Activated CD4-positive, alpha-beta memory T cell treated with anti-CD3 and anti-CD28 coated beads, Interleukin-2, amount 10 ng/mL, durations not matched to agents 7 days and 5 days (primary cell): ENCODE measurements around the gene ANXA6. TPM values are rescaled to one million over a fixed set of nuclear protein-coding genes. Genes with fewer than 3 reads are reported as not detected.
"Not testable (repeated sequence)": the region's sequence is repeated elsewhere in the genome, so short reads cannot be mapped to it uniquely, and the experiment has no call there.

Experiments used
- CTCF ChIA-PET: fragments of 350-600 bp; sonication (Branson Sonifier 250); formaldehyde crosslinking; loops from one replicate; lab custom pipeline; 2021; ENCODE audit warnings: antibody characterized with exemption, inconsistent platforms; lab: Charles Lee
- POLR2A ChIA-PET: fragments of 350-600 bp; sonication (Branson Sonifier 250); formaldehyde crosslinking; loops from one replicate; lab custom pipeline; 2021; ENCODE audit warnings: antibody characterized with exemption; lab: Charles Lee
- DNase-seq: peaks from one replicate; pipeline ENCODE4 v3.0.0-alpha.2; 2020
- H3K27ac Mint-ChIP-seq: one replicate; pipeline ENCODE4 v1.8.0; 2021; ENCODE audit warnings: mild to moderate bottlenecking, mixed read lengths
- H3K27me3 Mint-ChIP-seq: one replicate; pipeline ENCODE4 v1.8.0; 2021; ENCODE audit warnings: mixed read lengths
- H3K36me3 Mint-ChIP-seq: one replicate; pipeline ENCODE4 v1.8.0; 2021; ENCODE audit warnings: low read depth, mixed read lengths
- H3K4me1 Mint-ChIP-seq: one replicate; pipeline ENCODE4 v1.8.0; 2021; ENCODE audit warnings: mixed read lengths
- H3K4me3 Mint-ChIP-seq: one replicate; pipeline ENCODE4 v1.8.0; 2021; ENCODE audit warnings: mild to moderate bottlenecking, mixed read lengths
- H3K9me3 Mint-ChIP-seq: one replicate; pipeline ENCODE4 v1.8.0; 2021; ENCODE audit warnings: mixed read lengths
- total RNA-seq, 2 experiments: library from RNA; stranded (reverse); gene quantifications; one replicate each; pipeline ENCODE4 v1.2.3, GENCODE V29; 2021

ANXA6 gene
- 100 to 1,000 TPM; 603 to 606 TPM for total RNA-seq

DNA sequence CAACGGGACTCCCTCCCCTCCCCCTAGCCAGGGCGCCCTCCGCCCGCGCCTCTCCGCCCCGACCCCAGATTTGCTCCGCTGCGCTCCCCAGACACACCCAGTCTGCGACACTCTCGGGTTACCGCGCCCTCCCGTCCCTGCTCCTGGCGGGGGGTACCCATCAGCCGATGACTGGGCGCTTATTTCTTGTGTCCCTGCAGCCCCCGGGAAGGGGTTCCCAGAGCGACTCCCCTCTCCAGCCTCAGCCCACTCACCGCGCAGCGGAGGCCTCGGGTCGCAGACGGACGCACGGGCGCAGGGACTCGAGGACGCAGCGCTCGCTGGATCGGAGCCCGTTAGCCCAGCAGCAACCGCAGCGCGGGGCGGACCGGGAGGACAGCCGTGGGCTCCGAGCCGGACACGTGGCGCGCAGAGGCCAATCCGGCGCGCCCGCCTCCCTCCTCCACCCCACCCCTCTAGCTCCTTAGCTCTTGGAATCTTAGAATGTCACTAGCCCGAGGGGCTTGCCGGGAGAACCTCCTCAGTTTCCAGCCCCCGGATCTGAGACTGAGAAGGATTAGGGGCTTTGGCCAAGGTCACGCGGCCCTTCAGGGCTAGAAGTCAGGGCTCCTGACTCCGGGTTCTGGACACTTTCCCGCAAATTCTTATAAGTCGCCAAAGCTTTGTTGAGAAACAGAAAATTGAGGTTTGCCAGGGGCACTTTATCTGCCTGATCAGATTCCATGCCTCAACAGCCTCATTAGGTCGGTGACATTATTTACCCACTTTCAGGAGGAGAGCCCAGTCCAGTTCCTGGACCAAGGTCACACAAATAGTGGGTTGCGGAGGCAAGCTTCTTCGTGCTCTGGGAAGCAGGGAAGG, at the start of gene ANXA6:
ANXA6 (minus strand) TSS at position 354 of the 861 bp plus-strand sequence. CDS start 9,878 bp downstream, outside the sequence.
- H3K4me1 Mint-ChIP-seq, result peaks cover 42% of the 10 kb centered on the region
- ChIA-PET CTCF (interaction anchor here (0.6 to 2.0 kb wide), 10 partner anchors 9 to 708 kb away, joined by 3 to 17 read pairs (median 3); partner anchors contain the start of genes GM2A and RPS14), POLR2A (interaction anchor here (0.7 to 2.0 kb wide), 17 partner anchors 9 to 613 kb away, joined by 3 to 12 read pairs (median 5); partner anchors contain the start of gene CCDC69)
- DNase-seq, result peak; percentile 75
- H3K27me3 Mint-ChIP-seq, result no peaks in the 10 kb centered on the region
- H3K4me3 Mint-ChIP-seq, result peak within 1 kb of the TSS; percentile 95
- H3K36me3 Mint-ChIP-seq, result peaks cover 39% of the 10 kb centered on the region
- H3K9me3 Mint-ChIP-seq, result no peaks in the 10 kb centered on the region
- peak within 1 kb of the TSS; percentile 96 for H3K27ac Mint-ChIP-seq

DNA sequence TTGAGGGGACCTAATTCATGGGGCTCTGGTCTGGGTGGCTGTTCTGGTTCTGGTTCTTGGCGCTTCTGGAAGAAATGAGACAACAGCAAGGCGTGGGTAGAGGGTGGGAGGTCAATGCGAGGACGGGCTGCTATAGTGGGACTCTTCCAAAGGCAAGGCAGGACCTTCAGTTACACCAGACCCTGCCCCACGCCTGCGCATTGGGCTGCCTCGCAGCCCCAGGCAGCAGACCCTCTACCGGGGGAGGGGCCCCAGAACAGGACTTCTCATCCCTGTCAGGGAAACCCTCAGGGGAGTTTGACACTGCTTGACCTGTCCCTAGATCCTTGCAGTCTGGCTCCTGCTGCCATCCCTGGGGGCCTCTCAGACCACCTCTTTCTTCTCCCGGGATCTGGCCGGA, 47.8 kb upstream of the ANXA6 start:
- Mint-ChIP-seq H3K4me1 (peaks cover 34% of the 10 kb centered on the region), H3K27me3 (no peaks in the 10 kb centered on the region), H3K27ac (no peak overlapping the region), H3K9me3 (no peaks in the 10 kb centered on the region), H3K36me3 (peaks cover 25% of the 10 kb centered on the region), H3K4me3 (no peak overlapping the region)
- CTCF ChIA-PET, result no interaction called here
- POLR2A ChIA-PET, result interaction anchor here (1.0 kb wide), 1 partner anchor 19 kb away, joined by 4 read pairs; the partner anchor contains the start of gene CCDC69
- DNase-seq, result peak; percentile 11

DNA sequence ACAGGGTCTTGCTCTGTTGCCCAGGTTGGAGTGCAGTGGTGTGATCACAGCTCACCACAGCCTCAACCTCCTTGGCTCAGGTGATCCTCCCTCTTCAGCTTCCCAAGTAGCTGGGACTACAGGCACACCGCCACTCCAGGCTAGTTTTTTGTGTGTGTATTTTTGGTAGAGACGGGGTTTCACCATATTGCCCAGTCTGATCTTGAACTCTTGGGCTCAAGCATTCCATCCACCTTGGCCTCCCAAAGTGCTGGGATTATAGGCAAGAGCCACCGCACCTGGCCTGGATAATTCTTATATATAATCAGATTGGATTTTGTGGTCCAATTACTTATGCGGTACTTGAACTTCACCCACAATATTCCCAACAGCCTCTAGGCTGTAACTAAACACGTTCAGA, 46.5 kb upstream of the ANXA6 start:
- Mint-ChIP-seq H3K4me1 (peaks cover 30% of the 10 kb centered on the region), H3K9me3 (no peaks in the 10 kb centered on the region), H3K27me3 (no peaks in the 10 kb centered on the region), H3K4me3 (no peak overlapping the region), H3K27ac (no peak overlapping the region), H3K36me3 (peaks cover 37% of the 10 kb centered on the region)
- POLR2A ChIA-PET, result interaction anchor here (4.6 kb wide), 1 partner anchor 9 kb away, joined by 40 read pairs; no protein-coding TSS in a partner anchor
- DNase-seq, result no peak
- CTCF ChIA-PET, result interaction anchor here (1.6 to 1.7 kb wide), 2 partner anchors 39 to 78 kb away, joined by 4 to 7 read pairs; no protein-coding TSS in a partner anchor

DNA sequence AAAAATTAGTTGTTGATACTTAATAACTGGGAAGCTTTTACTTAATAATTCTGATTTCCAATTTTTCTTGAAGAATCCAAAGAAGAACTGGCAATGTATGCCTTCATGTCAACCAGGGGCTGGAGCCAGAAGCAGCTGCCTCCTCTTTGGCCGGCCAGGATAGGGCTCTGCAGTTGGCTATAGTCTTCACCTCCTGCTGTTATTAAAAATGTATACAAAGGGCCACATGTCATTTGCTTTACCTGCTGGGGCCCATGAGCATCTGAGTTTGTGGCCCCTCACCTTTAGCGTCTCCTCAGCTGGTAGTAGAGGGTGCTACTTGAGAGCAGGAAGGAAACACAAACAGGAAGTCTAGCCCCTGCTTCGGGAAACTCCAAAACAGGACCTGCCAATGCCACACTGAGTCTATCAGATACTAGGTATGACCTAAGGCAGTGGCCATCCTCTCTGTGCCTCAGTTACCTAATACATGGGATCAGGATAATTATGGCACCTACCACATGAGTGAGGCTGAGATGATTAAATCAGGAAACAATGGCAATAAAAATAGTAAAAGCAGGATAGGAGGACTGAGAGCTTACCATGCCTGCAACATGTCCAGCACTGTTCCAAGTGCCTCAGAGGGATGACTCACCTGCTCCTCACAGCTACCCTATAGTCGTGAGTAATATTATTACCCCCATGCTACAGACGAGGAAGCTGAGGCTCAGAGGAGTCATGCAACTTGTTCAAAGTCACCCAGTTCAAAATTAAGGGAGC, 45.0 kb upstream of the ANXA6 start:
- CTCF ChIA-PET, result interaction anchor here (0.8 to 2.7 kb wide), 5 partner anchors 9 to 77 kb away, joined by 3 to 10 read pairs (median 3); no protein-coding TSS in a partner anchor
- peaks cover 44% of the 10 kb centered on the region for H3K36me3 Mint-ChIP-seq
- no peak overlapping the region for H3K4me3 Mint-ChIP-seq
- no peaks in the 10 kb centered on the region for H3K27me3 Mint-ChIP-seq
- H3K4me1 Mint-ChIP-seq, result peaks cover 22% of the 10 kb centered on the region
- POLR2A ChIA-PET, result interaction anchor here (0.9 to 4.6 kb wide), 6 partner anchors 9 to 122 kb away, joined by 3 to 40 read pairs (median 3); partner anchors contain the start of gene CCDC69
- peak overlapping the region; percentile 68 for H3K27ac Mint-ChIP-seq
- H3K9me3 Mint-ChIP-seq, result no peaks in the 10 kb centered on the region
- peak; percentile 39 for DNase-seq

DNA sequence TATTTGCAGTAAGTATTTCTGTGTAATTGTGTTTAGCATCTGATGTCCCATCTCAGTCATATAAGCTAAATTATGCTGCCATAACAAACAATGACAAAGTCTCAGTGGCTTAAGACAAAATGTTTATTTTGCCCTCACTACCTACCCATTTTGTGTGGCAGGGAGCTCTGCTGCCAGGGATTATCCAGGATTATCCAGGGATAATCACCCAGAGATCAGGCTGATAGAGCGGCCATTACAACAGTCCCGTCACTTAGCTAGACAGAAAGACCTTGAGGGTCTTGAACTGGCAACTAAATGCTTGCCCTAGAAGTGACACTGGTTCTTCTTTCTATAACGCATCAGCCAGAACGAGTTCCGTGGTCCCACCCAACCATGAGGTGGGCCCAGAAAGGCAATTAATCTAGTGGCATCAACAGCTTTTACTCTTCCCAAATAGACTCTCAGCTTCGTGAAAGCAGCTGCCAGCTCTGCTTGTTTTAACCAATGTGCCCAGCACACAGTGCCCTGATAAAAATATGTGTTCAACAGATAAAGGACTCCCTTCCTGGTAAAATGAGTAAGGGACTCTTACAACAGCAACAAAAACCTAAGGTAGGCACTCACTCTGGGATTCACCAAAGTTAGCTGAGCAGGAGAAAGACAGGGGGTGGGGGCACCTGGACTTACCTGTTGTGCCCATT, 43.5 kb upstream of the ANXA6 start:
- H3K9me3 Mint-ChIP-seq, result no peaks in the 10 kb centered on the region
- H3K27me3 Mint-ChIP-seq, result no peaks in the 10 kb centered on the region
- H3K4me3 Mint-ChIP-seq, result no peak overlapping the region
- H3K27ac Mint-ChIP-seq, result peak overlapping the region; percentile 18
- no peak for DNase-seq
- CTCF ChIA-PET, result interaction anchor here (2.7 kb wide), 2 partner anchors 11 to 36 kb away, joined by 8 to 10 read pairs; no protein-coding TSS in a partner anchor
- POLR2A ChIA-PET, result interaction anchor here (0.7 to 4.6 kb wide), 2 partner anchors 12 to 21 kb away, joined by 3 to 40 read pairs; no protein-coding TSS in a partner anchor
- peaks cover 31% of the 10 kb centered on the region for H3K4me1 Mint-ChIP-seq
- H3K36me3 Mint-ChIP-seq, result peaks cover 57% of the 10 kb centered on the region

DNA sequence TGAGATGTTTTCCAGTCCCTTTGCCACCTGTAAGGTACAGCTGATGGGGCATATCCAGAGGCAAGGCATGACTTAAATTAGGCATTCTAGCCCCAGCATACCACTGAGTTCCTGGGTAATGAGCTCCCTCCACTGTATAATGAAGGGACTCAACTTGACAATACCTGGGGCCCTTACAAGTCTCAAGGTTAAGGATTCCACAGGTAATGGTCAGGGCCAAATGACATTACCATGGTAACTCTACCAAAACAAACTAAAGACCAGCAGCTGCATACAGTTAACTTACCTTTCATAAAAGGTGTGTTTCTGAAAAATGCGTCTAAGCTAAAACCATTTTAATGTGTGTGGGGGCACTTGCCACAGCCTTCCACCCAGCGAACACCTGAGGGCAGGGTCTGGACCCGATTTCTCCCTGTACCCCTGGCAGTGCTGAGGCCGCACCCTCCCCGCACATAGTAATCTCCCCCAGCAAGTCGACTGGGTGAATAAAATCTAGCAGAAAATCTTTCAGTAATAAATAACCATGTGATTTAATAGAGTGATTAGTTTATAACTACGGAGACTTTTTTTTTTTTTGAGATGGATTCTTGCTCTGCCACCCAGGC, 42.1 kb upstream of the ANXA6 start:
- no peak for DNase-seq
- ChIA-PET POLR2A (interaction anchor here (0.7 kb wide), 1 partner anchor 24 kb away, joined by 3 read pairs; the partner anchor contains the start of gene CCDC69), CTCF (no interaction called here)
- Mint-ChIP-seq H3K27me3 (no peaks in the 10 kb centered on the region), H3K9me3 (no peaks in the 10 kb centered on the region), H3K4me1 (peaks cover 37% of the 10 kb centered on the region), H3K36me3 (peaks cover 63% of the 10 kb centered on the region), H3K27ac (peak overlapping the region; percentile 51), H3K4me3 (no peak overlapping the region)

DNA sequence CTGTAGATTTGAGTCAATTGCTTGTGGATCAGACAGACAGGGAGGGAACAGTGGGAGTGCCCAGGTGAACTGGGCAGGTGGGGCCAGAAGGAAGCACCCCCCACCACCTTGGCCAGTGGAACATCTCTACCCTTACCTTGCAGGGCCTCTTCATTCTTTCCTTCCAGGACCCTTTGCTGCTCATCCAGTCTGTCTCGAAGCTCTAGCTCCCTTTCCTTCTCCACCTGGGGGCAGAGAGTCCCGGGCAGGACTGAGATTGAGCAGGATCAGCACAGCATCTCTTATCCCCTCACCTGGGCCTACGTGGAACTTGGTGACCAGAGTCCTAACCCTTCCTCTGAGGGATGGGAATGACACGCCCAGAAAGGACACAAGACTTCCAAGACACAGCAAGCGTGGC, 41.3 kb upstream of the ANXA6 start:
- Mint-ChIP-seq H3K27me3 (no peaks in the 10 kb centered on the region), H3K27ac (no peak overlapping the region), H3K9me3 (peaks cover 2% of the 10 kb centered on the region), H3K4me1 (peaks cover 38% of the 10 kb centered on the region), H3K36me3 (peaks cover 70% of the 10 kb centered on the region), H3K4me3 (no peak overlapping the region)
- ChIA-PET POLR2A (interaction anchor here (1.4 kb wide), 1 partner anchor 11 kb away, joined by 3 read pairs; no protein-coding TSS in a partner anchor), CTCF (interaction anchor here (1.9 kb wide), 1 partner anchor 34 kb away, joined by 4 read pairs; no protein-coding TSS in a partner anchor)
- DNase-seq, result no peak

DNA sequence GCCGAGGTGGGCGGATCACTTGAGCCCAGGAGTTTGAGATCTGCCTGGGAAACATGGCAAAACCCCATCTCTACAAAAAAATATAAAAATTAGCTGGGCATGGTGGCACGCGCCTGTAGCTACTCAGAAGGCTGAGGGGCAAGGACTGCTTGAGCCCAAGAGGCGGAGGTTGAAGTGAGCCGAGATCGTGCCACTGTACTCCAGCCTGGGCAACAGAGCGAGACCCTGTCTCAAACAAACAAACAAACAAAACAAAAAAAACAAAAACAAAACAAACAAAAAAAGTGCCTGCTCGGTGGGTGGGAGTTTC, 39.7 kb upstream of the ANXA6 start:
- Mint-ChIP-seq H3K4me1 (peaks cover 27% of the 10 kb centered on the region), H3K36me3 (peaks cover 77% of the 10 kb centered on the region)
- not testable (repeated sequence) for DNase-seq, H3K27me3 Mint-ChIP-seq, H3K4me3 Mint-ChIP-seq, H3K27ac Mint-ChIP-seq, H3K9me3 Mint-ChIP-seq
- ChIA-PET CTCF (interaction anchor here (1.9 kb wide), 1 partner anchor 32 kb away, joined by 4 read pairs; no protein-coding TSS in a partner anchor), POLR2A (interaction anchor here (0.6 kb wide), 1 partner anchor 16 kb away, joined by 3 read pairs; no protein-coding TSS in a partner anchor)

DNA sequence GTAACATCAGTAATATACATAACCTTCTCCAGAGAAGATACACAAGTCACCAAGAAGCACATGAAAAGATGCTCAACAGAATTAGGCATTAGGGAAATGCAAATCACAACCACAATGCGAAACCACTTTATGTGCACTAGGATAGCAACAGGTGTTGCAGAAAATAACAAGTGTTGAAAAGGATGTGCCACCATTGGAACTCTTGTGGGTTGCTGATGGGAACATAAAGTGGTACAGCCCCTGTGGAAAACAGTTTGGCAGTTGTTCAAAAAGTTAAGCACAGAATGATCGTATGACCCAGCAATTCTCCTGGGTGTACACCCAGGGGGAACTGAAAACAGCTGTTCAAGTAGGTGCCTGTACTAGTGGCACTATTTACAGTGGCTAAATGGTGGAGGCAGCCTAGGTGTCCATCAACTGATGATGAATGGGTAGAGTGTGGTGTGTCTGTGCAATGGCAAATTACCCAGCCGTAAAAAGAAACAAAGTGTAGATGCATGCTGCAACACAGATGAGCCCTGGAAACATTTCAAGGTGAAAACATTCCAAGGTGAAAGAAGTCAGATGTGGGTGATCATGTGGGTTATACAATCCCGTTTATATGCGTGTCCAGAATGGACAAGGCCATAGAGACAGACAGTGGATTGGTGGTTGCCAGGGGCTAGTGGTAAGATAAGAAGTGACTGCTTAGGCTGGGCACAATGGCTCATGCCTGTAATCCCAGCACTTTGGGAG, 39.1 kb upstream of the ANXA6 start:
- Mint-ChIP-seq H3K9me3 (peaks cover 7% of the 10 kb centered on the region), H3K36me3 (peaks cover 83% of the 10 kb centered on the region), H3K4me1 (peaks cover 27% of the 10 kb centered on the region), H3K4me3 (no peak overlapping the region), H3K27ac (peak overlapping the region; percentile 29), H3K27me3 (no peaks in the 10 kb centered on the region)
- ChIA-PET POLR2A (interaction anchor here (0.6 kb wide), 1 partner anchor 17 kb away, joined by 3 read pairs; no protein-coding TSS in a partner anchor), CTCF (no interaction called here)
- no peak for DNase-seq

DNA sequence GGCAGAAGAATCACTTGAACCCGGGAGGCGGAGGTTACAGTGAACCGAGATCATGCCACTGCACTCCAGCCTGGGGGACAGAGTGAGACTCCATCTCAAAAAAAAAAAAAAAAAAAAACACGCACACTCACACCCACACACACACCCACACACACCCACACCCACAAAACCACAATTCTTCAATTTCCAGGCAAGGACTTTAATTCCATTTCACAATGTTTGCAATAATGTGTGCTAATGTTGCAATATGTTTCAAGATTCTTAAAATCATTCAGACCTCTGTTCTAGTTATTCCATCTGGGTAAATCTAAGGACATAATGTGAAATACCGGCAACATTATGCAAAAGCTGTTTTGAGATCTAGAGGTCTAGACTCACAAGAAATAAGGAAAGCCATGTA, 38.0 kb upstream of the ANXA6 start:
- no peak overlapping the region for H3K4me3 Mint-ChIP-seq
- H3K4me1 Mint-ChIP-seq, result peaks cover 27% of the 10 kb centered on the region
- CTCF ChIA-PET, result no interaction called here
- POLR2A ChIA-PET, result no interaction called here
- peaks cover 84% of the 10 kb centered on the region for H3K36me3 Mint-ChIP-seq
- peaks cover 13% of the 10 kb centered on the region for H3K9me3 Mint-ChIP-seq
- no peak overlapping the region for H3K27ac Mint-ChIP-seq
- H3K27me3 Mint-ChIP-seq, result no peaks in the 10 kb centered on the region
- DNase-seq, result no peak

DNA sequence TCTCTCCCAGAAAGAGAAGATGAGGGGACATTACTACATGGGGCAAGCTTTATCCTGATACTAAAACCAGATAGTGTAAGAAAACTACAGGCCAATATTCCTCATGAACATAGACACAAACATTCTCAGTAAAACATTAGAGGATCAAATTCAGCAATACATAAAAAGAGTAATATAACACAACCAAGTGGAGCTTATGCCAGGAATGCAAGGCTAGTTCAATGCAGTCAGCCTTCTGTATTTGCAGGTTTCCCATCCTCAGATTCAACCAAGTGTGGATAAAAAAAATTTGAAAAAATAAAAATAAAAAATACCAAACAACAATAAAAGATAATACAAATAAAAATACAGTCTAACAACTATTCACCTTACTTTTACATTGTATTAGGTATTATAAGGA, 35.0 kb upstream of the ANXA6 start:
- no peaks in the 10 kb centered on the region for H3K27me3 Mint-ChIP-seq
- H3K27ac Mint-ChIP-seq, result no peak overlapping the region
- H3K36me3 Mint-ChIP-seq, result peaks cover 88% of the 10 kb centered on the region
- peaks cover 27% of the 10 kb centered on the region for H3K4me1 Mint-ChIP-seq
- no peak for DNase-seq
- ChIA-PET POLR2A (interaction anchor here (0.9 to 1.4 kb wide), 2 partner anchors 10 to 19 kb away, joined by 3 to 4 read pairs; no protein-coding TSS in a partner anchor), CTCF (interaction anchor here (0.6 to 1.4 kb wide), 4 partner anchors 19 to 132 kb away, joined by 3 to 5 read pairs (median 4); no protein-coding TSS in a partner anchor)
- H3K9me3 Mint-ChIP-seq, result peaks cover 24% of the 10 kb centered on the region
- no peak overlapping the region for H3K4me3 Mint-ChIP-seq
